Fibroblast of lung (primary cell): ENCODE data around the gene VAV2. TPM values are rescaled to one million over a fixed set of nuclear protein-coding genes. Genes with fewer than 3 reads are reported as not detected.

ENCODE experiments used
- DNase-seq, 2 donors: peaks; one replicate each; pipeline versions ENCODE4 v3.0.0 to v3.0.0-alpha.2; 2010; ENCODE audit warnings: low read depth in 2 of 2
- H2AFZ ChIP-seq: 2 replicates; pipeline ENCODE4 v1.5.1; 2012; ENCODE audit warnings: low read length, control low read depth, inconsistent platforms
- H3K27ac ChIP-seq: 2 replicates; pipeline ENCODE4 v1.5.1; 2011; ENCODE audit warnings: low read length, control low read depth; ENCODE audit not compliant: insufficient read depth
- H3K27me3 ChIP-seq: 2 replicates; pipeline ENCODE4 v1.5.1; 2011; ENCODE audit warnings: mild to moderate bottlenecking, low read length; ENCODE audit not compliant: control insufficient read depth, insufficient read depth
- H3K36me3 ChIP-seq: 2 replicates; pipeline ENCODE4 v1.5.1; 2011; ENCODE audit warnings: low read length; ENCODE audit not compliant: control insufficient read depth, insufficient read depth
- H3K4me1 ChIP-seq: 2 replicates; pipeline ENCODE4 v1.5.1; 2011; ENCODE audit warnings: low read length; ENCODE audit not compliant: control insufficient read depth, insufficient read depth; ENCODE audit errors: extremely low read depth
- H3K4me2 ChIP-seq: 2 replicates; pipeline ENCODE4 v1.5.1; 2011; ENCODE audit warnings: low read length, control low read depth; ENCODE audit not compliant: insufficient read depth; ENCODE audit errors: extremely low read depth
- H3K4me3 ChIP-seq, 4 experiments: fragments of 200-600 bp in 1 of 4; sonication (generic) in 1 of 4; replicated peaks in 1 of 4; 2 replicates each; pipeline ENCODE4 v1.5.1; 2011 to 2016; ENCODE audit warnings: low read length in 4 of 4, low read depth in 3 of 4, mild to moderate bottlenecking in 3 of 4, control low read depth in 2 of 4, inconsistent platforms in 1 of 4, mixed read lengths in 1 of 4; ENCODE audit not compliant: insufficient read depth in 1 of 4; ENCODE audit errors: control extremely low read depth in 1 of 4
- H3K79me2 ChIP-seq: 2 replicates; pipeline ENCODE4 v1.5.1; 2012; ENCODE audit warnings: mild to moderate bottlenecking, low read length, inconsistent platforms; ENCODE audit not compliant: control insufficient read depth, insufficient read depth
- H3K9ac ChIP-seq: 2 replicates; pipeline ENCODE4 v1.5.1; 2011; ENCODE audit warnings: mild to moderate bottlenecking, low read length, control low read depth; ENCODE audit not compliant: insufficient read depth
- H3K9me3 ChIP-seq: 2 replicates; pipeline ENCODE4 v1.5.1; 2012; ENCODE audit warnings: low read depth, low read length; ENCODE audit not compliant: control insufficient read depth, insufficient read depth
- H4K20me1 ChIP-seq: 2 replicates; pipeline ENCODE4 v1.5.1; 2011; ENCODE audit warnings: low read length; ENCODE audit not compliant: control insufficient read depth, insufficient read depth; ENCODE audit errors: extremely low read depth
- EZH2 ChIP-seq: IDR thresholded peaks from 2 replicates; pipeline ENCODE4 v1.5.1; 2012; ENCODE audit warnings: low read length, control low read depth, mild to moderate bottlenecking; ENCODE audit errors: missing control alignments
- polyA plus RNA-seq, 2 donors: library from polyadenylated mRNA; depleted of rRNA in 1 of 2; stranded (reverse) in 1 of 2; unstranded in 1 of 2; fragments of >200 nt; gene quantifications; 2 replicates each; pipeline ENCODE4 v1.2.1, GENCODE V29; 2011 to 2012; ENCODE audit warnings: missing spikeins in 1 of 2
- total RNA-seq: library from RNA; depleted of rRNA; stranded (reverse); fragments of >200 nt; gene quantifications from 2 replicates; pipeline ENCODE4 v1.2.1, GENCODE V29; 2014
- TF ChIP-seq, protein P1 (sequence below), 2 donors: IDR thresholded peaks in 1 of 2; conservative IDR thresholded peaks in 1 of 2; 1 replicate in 1 of 2; 2 replicates in 1 of 2; pipeline ENCODE4 v1.5.1; 2011 to 2012; ENCODE audit warnings: low read length in 2 of 2, control low read depth in 1 of 2, inconsistent platforms in 1 of 2, low read depth in 1 of 2, mild to moderate bottlenecking in 1 of 2

The VAV2 gene
- total and polyA plus RNA-seq, 2 donors (not counting 1 experiment from before 2014, with no cell fraction given), result 13.7 to 17.7 TPM

DNA sequence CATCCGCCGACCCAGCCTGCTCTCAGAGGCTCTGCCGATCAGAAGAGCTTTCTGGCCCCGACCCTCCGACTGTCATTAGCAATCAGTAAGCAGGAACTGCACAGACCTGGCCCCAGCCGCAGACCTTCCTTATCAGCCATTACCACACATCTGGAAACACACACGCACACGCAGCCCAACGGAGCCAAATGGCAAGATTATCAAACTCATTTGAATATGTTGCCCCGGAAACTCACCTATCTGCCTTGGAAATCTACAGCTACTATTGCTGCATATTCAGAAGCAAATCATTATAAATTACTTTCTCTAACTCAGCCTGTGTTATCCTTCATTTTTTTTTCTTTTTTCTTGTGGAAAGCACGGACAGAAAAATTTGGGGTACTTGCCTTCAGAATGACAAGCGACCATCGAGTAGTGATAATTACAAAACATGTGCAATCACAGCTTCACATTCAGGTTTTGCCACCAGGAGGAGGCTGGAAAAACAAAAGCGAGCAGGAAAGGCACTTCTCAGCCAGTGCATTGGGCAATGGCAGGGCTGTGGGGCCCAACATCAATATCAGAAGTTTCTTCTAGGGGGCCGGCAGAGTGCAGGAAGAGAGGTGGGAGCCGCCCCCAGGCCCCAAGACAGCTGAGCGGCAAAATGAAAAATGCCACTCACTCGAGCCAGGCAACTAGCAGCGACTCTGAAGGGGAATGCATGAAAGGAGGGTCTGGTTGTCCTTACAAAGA lies 122.3 kb downstream of the VAV2 start:
- Histone ChIP-seq H3K9me3 (no peaks in the 10 kb centered on the region), H3K9ac (no peak overlapping the region), H2AFZ (no peak overlapping the region), H3K4me2 (no peak overlapping the region), H3K27ac (no peak overlapping the region), H3K36me3 (no peaks in the 10 kb centered on the region), H3K79me2 (no peaks in the 10 kb centered on the region), H3K4me3 (no peak overlapping the region), H3K4me1 (peaks cover 2% of the 10 kb centered on the region), H3K27me3 (no peaks in the 10 kb centered on the region), H4K20me1 (no peaks in the 10 kb centered on the region)
- no peak for TF ChIP-seq EZH2
- TF ChIP-seq, protein P1, sequence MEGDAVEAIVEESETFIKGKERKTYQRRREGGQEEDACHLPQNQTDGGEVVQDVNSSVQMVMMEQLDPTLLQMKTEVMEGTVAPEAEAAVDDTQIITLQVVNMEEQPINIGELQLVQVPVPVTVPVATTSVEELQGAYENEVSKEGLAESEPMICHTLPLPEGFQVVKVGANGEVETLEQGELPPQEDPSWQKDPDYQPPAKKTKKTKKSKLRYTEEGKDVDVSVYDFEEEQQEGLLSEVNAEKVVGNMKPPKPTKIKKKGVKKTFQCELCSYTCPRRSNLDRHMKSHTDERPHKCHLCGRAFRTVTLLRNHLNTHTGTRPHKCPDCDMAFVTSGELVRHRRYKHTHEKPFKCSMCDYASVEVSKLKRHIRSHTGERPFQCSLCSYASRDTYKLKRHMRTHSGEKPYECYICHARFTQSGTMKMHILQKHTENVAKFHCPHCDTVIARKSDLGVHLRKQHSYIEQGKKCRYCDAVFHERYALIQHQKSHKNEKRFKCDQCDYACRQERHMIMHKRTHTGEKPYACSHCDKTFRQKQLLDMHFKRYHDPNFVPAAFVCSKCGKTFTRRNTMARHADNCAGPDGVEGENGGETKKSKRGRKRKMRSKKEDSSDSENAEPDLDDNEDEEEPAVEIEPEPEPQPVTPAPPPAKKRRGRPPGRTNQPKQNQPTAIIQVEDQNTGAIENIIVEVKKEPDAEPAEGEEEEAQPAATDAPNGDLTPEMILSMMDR (conservative IDR thresholded peaks at IDR 0.05 in 1 of 2, IDR thresholded peaks at IDR 0.05 in 1 of 2; ENCODE audit: low read depth in 1 of 2, low read length in 2 of 2), result peak in 1 of 2 donors; percentile 1
- DNase-seq, result peak in 1 of 2 donors; percentile 58

GRCh38 chr9:133868203-133868602 lies 123.9 kb downstream of the VAV2 start:
- Histone ChIP-seq H4K20me1 (no peaks in the 10 kb centered on the region), H3K9me3 (no peaks in the 10 kb centered on the region), H3K4me1 (no peaks in the 10 kb centered on the region), H3K36me3 (no peaks in the 10 kb centered on the region), H3K4me2 (no peak overlapping the region), H3K9ac (no peak overlapping the region), H3K27ac (no peak overlapping the region), H3K4me3 (no peak overlapping the region), H3K27me3 (no peaks in the 10 kb centered on the region), H3K79me2 (no peaks in the 10 kb centered on the region), H2AFZ (no peak overlapping the region)
- no peak for TF ChIP-seq EZH2
- TF ChIP-seq, protein P1 (conservative IDR thresholded peaks at IDR 0.05 in 1 of 2, IDR thresholded peaks at IDR 0.05 in 1 of 2; ENCODE audit: low read depth in 1 of 2, low read length in 2 of 2), result no peak
- DNase-seq, result no peak

DNA sequence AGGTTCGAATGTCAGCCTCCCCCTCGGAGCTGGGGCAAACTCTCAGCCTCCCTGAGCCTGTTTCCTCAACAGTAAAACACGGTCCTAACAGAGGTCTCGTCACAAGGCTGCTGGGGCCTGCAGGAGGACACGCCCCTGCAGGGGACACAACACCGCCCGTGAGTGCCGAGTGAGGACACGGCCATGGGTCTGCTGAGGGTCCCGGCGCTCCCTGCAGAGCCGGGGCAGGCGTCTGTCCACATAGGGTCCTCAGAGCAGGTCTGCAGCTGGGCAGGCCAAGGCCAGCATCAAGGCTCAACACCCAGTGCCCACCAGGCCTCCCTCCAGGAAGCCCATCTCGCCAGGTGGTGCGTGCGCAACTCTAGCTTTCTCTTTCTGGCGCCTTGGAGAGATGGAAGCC lies 125.2 kb downstream of the VAV2 start:
- H3K79me2 ChIP-seq, result no peaks in the 10 kb centered on the region
- DNase-seq, result no peak
- no peaks in the 10 kb centered on the region for H4K20me1 ChIP-seq
- no peak overlapping the region for H3K9ac ChIP-seq
- no peak for TF ChIP-seq EZH2
- TF ChIP-seq, protein P1 (conservative IDR thresholded peaks at IDR 0.05 in 1 of 2, IDR thresholded peaks at IDR 0.05 in 1 of 2; ENCODE audit: low read depth in 1 of 2, low read length in 2 of 2), result no peak
- no peak overlapping the region for H3K27ac ChIP-seq
- no peak overlapping the region for H3K4me2 ChIP-seq
- H3K4me3 ChIP-seq, result no peak overlapping the region
- no peaks in the 10 kb centered on the region for H3K4me1 ChIP-seq
- H2AFZ ChIP-seq, result no peak overlapping the region
- H3K9me3 ChIP-seq, result no peaks in the 10 kb centered on the region
- no peaks in the 10 kb centered on the region for H3K27me3 ChIP-seq
- no peaks in the 10 kb centered on the region for H3K36me3 ChIP-seq
